Stimulated activated CD4-positive, alpha-beta T cell treated with anti-CD3 and anti-CD28 coated beads, Interleukin-2, amount 100 ng/mL, for 48 hours (primary cell): Measurements from ENCODE around the gene IFT80.
"Not testable (repeated sequence)": the region's sequence is repeated elsewhere in the genome, so short reads cannot be mapped to it uniquely, and the experiment has no call there.

ENCODE experiments used
- DNase-seq, 2 donors: peaks; one replicate each; pipeline ENCODE4 v3.0.0-alpha.2; 2020

Gene IFT80

GRCh38 chr3:160257606-160258005, 141.4 kb downstream of the IFT80 start:
- no peak for DNase-seq

- DNase-seq: no peak
Measured at GRCh38 chr3:160253298-160253697, 145.7 kb downstream of the IFT80 start.

DNA sequence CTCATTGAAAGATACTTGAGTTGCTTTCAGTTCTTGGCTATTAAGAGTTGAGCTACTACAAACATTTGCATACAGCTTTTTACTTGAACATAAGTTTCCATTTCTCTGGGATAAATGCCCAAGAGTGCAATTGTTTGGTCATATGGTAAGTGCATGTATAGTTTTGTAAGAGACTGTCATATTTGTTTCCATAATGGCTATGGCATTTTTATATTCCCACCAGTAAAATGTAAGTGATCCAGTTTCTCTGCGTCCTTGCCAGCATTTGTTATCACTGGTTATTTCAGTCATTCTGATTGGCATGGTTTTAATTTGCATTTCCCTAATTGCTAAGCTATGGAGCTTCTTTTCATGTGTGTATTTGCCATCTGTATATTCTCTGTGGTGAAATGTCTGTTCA, 151.3 kb downstream of the IFT80 start:
- no peak for DNase-seq

- no peak for DNase-seq
Measured at GRCh38 chr3:160245261-160245800, 153.7 kb downstream of the IFT80 start.

GRCh38 chr3:160240719-160241118, 158.3 kb downstream of the IFT80 start:
- not testable (repeated sequence) for DNase-seq

GRCh38 chr3:160232014-160232413, 167.0 kb downstream of the IFT80 start:
- DNase-seq: no peak

DNA sequence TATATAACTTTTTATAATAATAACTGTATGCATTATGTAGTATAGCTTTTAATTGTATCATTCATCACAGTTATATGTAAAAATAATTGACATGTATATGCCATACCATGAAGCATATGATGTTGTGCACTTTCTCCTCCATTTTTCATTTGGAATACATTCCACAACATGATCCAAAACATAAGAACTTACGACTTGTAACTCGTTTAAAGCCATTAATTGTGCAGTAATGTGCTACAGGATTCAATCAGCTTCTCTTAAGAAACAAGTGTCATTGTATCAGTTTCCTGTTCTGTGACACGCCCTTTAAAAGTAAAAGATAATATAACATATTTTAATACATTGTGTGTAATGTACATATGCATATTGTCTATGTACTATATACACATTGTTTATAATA, 171.6 kb downstream of the IFT80 start:
- no peak for DNase-seq

DNA sequence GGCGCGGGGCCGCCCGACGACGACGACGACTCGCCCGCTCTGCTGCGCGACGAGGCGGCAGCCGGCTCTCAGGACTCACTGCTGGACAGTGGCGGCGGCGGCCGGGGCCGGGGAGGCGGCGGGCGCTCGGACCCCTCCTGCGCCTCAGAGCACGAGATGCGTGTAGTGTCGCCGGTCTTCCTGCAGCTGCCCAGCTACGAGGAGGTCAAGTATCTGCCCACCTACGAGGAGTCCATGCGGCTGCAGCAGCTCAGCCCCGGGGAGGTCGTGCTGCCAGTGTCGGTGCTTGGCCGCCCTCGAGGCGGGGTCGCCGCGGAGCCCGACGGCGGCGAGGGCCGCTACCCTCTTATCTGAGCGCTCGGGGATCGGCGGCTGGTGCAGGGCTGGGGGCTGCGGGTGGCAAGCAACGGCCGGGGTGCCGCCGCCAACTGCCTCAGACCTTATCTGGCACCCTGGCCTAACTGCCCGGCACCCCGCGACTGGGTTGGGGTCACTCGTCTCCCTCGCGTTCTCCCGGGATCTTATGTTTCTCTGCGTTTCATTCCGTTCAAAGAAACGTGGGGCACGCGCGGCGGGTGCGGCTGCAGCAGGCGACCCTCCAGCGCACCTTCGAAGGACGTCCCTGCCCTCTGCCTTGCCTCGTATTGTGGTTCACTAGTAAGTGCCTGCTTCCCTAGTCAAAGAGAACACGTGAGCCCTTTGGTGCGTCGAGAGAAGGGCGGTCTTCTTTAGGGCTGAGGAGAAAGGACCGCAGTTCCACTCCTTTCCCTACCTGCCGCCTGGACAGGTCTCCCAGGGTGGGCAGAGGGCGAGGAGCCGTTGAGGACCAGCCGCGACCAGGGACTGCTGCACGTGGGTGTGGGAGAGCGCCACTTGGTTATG, 172.8 kb downstream of the IFT80 start:
- no peak for DNase-seq

DNA sequence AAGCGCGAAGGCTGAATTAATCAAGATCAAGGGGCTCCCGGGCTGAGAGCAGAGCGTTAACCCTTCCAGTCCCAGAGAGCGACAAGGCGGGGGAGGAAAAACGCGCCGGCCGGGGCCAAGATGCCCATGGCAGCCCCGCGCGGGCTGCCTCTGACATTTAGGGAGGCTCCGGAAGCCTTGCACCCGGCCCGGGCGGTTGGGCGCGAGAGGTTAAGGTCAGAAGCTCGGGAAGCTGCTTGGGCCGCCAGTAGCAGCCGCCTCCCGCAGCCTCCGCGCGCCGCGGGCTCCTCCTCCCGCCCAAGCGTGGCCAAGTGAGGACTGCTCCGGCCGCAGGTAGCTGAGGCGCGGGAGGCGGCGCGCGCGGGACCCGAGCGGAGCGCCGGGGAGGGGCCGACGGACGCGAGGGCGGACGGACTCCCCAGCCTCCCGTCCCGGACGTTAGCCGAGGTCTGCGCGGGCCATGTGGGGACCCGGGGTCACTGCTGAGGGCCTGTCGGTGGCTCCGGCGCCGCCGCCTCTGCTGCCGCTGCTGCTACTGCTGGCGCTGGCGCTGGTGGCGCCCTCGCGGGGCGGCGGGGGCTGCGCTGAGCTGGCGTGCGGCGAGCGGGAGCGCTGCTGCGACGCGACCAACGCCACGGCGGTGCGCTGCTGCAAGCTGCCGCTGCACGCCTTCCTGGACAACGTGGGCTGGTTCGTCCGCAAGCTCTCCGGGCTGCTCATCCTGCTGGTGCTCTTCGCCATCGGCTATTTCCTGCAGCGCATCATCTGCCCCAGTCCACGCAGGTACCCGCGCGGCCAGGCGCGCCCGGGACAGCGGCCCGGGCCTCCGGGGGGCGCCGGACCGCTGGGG, 173.6 kb downstream of the IFT80 start, which contains the start of gene C3orf80:
Gene C3orf80, plus strand, starts transcription at position 247 of the 850 bp plus-strand sequence. Its CDS starts 214 bp downstream, at position 461.
- peak; percentile 30 to 43 for DNase-seq

DNA sequence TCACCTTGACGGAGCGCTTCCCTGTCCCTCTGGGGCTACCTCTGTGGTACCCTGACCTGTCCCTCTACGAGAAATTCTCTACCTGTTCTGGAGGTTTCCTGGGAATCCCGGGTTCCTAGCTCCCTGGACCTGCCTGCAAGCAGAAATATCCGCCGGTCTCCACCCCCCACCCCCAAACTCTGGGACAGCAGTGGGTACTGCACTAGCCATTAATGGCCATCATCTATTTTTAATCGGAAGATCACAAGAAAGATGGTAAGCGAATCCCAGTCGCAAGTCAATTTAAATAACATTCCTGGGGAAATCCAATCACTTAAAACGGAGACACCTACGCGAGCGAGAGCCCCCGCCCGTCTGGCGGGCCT, 174.2 kb downstream of the IFT80 start:
- no peak for DNase-seq

DNA sequence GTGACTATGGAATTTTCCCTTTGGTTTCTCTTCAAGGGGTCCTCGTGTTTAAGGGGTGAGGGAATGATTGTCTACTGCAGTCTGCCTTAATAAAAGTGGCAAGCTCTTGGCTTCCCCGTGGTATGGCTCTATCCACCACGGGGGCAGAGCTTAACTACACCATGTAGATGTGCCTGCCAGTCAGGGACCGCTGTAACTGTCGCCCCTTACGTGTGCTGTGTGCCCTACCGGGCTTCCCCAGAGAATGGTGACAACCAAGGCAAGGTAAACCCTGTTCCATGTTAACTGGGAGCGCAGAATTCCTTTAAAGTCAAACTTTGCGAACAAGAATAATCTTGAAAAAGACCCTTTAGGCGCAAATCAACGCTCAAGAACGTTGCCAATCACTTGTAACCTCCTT, 174.8 kb downstream of the IFT80 start:
- no peak for DNase-seq

DNA sequence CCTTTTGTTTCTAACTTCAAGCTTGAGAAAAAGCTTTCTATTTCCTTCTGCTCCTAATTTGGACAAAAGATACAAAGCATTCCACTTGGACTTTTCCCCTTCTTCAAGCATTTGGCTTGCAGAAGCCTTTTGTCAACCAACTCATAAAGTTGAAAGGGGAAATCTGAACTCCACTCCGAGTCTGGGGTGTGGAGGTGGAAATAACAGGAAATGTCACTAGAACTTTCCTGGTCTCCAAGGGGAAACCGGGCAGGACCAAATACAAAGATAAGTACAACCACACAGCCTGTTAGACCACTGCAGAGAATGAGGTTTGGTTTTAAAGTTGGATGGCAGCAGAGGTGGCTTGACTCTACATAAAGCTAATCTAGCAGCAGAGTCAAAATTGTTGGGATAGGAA, 178.0 kb downstream of the IFT80 start:
- no peak for DNase-seq

- DNase-seq: no peak
Measured at GRCh38 chr3:160220038-160220437, 179.0 kb downstream of the IFT80 start.

- DNase-seq: no peak
Measured at GRCh38 chr3:160218136-160218535, 180.9 kb downstream of the IFT80 start.

- no peak for DNase-seq
Measured at GRCh38 chr3:160217675-160218074, 181.3 kb downstream of the IFT80 start.

- no peak for DNase-seq
Measured at GRCh38 chr3:160213191-160213590, 185.8 kb downstream of the IFT80 start.

DNA sequence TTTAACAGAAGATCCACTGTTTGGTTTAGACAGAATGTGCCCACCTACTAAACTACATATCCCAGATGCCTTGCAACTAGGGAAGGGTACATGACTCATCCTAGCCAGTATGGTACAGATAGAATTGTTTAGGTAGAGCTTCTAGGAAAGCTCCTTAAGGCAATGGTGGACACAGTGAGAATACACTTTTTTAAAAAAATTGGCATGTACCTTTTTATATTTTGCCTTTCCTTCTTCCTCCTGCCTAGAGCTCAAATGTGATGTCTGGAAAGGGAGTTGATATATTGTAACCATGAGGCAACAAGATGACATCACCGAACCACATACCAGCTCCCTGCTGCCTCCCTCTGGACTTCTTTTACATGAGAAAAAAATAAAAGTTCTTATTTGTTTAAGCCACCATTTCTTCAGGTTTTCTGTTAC, 188.2 kb downstream of the IFT80 start:
- no peak for DNase-seq

GRCh38 chr3:160210341-160210740, 188.7 kb downstream of the IFT80 start:
- DNase-seq: no peak
